ENCODE measurements around the gene ITGA7.

DNA sequence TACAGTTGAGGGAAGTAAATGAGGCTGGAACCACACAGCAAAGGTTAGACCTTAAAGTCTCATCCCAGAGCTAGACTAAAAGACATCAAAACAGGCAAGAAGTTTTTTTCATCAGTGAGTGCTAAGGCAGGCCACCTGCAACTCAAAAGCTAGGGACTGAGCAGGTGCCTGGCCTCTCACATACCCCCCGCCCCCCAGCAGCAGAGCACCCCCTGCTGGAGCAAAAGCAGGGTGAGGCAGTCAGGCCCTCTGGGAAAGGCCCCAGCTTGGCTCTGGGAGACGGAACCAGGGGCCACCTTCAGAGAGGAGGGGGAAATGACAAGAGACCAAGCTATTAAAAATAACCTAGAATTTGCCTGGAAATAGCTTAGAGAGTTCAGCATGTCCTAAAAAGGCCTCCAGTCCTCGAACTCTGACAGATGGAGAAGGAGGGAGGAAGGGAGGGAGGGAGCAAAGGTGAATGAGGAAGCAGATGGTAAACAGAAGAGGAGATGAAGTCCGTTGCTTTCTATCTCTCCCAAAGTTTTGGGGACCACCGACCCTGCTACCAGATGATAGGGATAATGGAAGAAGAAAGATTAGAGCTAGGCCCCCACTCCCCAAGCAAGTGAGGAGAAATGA, 1.8 kb downstream of the ITGA7 start:
- TF ChIP-seq, protein P1, sequence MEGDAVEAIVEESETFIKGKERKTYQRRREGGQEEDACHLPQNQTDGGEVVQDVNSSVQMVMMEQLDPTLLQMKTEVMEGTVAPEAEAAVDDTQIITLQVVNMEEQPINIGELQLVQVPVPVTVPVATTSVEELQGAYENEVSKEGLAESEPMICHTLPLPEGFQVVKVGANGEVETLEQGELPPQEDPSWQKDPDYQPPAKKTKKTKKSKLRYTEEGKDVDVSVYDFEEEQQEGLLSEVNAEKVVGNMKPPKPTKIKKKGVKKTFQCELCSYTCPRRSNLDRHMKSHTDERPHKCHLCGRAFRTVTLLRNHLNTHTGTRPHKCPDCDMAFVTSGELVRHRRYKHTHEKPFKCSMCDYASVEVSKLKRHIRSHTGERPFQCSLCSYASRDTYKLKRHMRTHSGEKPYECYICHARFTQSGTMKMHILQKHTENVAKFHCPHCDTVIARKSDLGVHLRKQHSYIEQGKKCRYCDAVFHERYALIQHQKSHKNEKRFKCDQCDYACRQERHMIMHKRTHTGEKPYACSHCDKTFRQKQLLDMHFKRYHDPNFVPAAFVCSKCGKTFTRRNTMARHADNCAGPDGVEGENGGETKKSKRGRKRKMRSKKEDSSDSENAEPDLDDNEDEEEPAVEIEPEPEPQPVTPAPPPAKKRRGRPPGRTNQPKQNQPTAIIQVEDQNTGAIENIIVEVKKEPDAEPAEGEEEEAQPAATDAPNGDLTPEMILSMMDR (IDR thresholded peaks at IDR 0.05) = peak in 1 of 3 experiments; percentile 16
- TF ChIP-seq POLR2A (IDR thresholded peaks at IDR 0.05) = no peak
